Liver (tissue), 9 donors: ENCODE results near the gene DRC1. TPM values are rescaled to one million over a fixed set of nuclear protein-coding genes. Genes with fewer than 3 reads are reported as not detected.

Source experiments
- DNase-seq: peaks from one replicate; pipeline ENCODE4 v3.0.0-alpha.2; 2017; ENCODE audit warnings: low spot score
- H3K27ac ChIP-seq, 2 donors: one replicate each; pipeline ENCODE4 v1.7.0; 2013; ENCODE audit warnings: inconsistent platforms in 2 of 2, low read length in 2 of 2, control low read depth in 1 of 2, low read depth in 1 of 2, mild to moderate bottlenecking in 1 of 2
- H3K27me3 ChIP-seq, 4 donors: one replicate each; pipeline versions ENCODE4 v1.6.1 to v1.7.0; 2013; ENCODE audit warnings: low read length in 3 of 4, inconsistent platforms in 1 of 4, mild to moderate bottlenecking in 1 of 4, moderate library complexity in 1 of 4; ENCODE audit not compliant: control insufficient read depth in 4 of 4, insufficient read depth in 4 of 4
- H3K36me3 ChIP-seq, 4 donors: one replicate each; pipeline versions ENCODE4 v1.6.1 to v1.7.0; 2013; ENCODE audit warnings: low read length in 3 of 4, mild to moderate bottlenecking in 3 of 4, low read depth in 1 of 4, moderate library complexity in 1 of 4; ENCODE audit not compliant: control insufficient read depth in 4 of 4, insufficient read depth in 3 of 4
- H3K4me1 ChIP-seq, 4 donors: one replicate each; pipeline versions ENCODE4 v1.6.1 to v1.7.0; 2013; ENCODE audit warnings: low read length in 3 of 4, mild to moderate bottlenecking in 3 of 4, moderate library complexity in 1 of 4; ENCODE audit not compliant: control insufficient read depth in 4 of 4, insufficient read depth in 4 of 4
- H3K4me3 ChIP-seq, 3 donors: one replicate each; pipeline versions ENCODE4 v1.6.1 to v1.7.0; 2013; ENCODE audit warnings: low read length in 3 of 3, control low read depth in 1 of 3, low read depth in 1 of 3, mild to moderate bottlenecking in 1 of 3
- H3K9ac ChIP-seq, 2 donors: one replicate each; pipeline ENCODE4 v1.7.0; 2013; ENCODE audit warnings: low read length in 2 of 2, mild to moderate bottlenecking in 2 of 2, moderate library complexity in 2 of 2, control low read depth in 1 of 2, low read depth in 1 of 2
- H3K9me3 ChIP-seq, 4 donors: one replicate each; pipeline versions ENCODE4 v1.6.1 to v1.7.0; 2013; ENCODE audit warnings: low read length in 3 of 4; ENCODE audit not compliant: control insufficient read depth in 4 of 4
- EGR1 ChIP-seq, 2 donors: IDR thresholded peaks; 2 replicates each; pipeline ENCODE4 v1.6.1; 2016 to 2018; ENCODE audit warnings: antibody characterized with exemption in 2 of 2, low read depth in 2 of 2
- FOXA1 ChIP-seq: IDR thresholded peaks from 2 replicates; pipeline ENCODE4 v1.6.1; 2016; ENCODE audit warnings: antibody characterized with exemption
- FOXA2 ChIP-seq: IDR thresholded peaks from 2 replicates; pipeline ENCODE4 v1.6.1; 2016; ENCODE audit warnings: antibody characterized with exemption
- GABPA ChIP-seq, 2 donors: IDR thresholded peaks in 1 of 2; conservative IDR thresholded peaks in 1 of 2; 2 replicates each; pipeline ENCODE4 v1.6.1; 2016; ENCODE audit warnings: antibody characterized with exemption in 2 of 2, mild to moderate bottlenecking in 1 of 2, moderate library complexity in 1 of 2
- HNF4A ChIP-seq, 2 donors: conservative IDR thresholded peaks; 2 replicates each; pipeline ENCODE4 v1.6.1; 2016; ENCODE audit warnings: antibody characterized with exemption in 2 of 2, mild to moderate bottlenecking in 2 of 2
- HNF4G ChIP-seq: IDR thresholded peaks from 2 replicates; pipeline ENCODE4 v1.6.1; 2016; ENCODE audit warnings: antibody characterized with exemption
- JUND ChIP-seq, 2 donors: IDR thresholded peaks; 2 replicates each; pipeline ENCODE4 v1.6.1; 2016; ENCODE audit warnings: antibody characterized with exemption in 2 of 2
- MAX ChIP-seq: IDR thresholded peaks from 2 replicates; pipeline ENCODE4 v1.6.1; 2016; ENCODE audit warnings: antibody characterized with exemption
- NR2F2 ChIP-seq: IDR thresholded peaks from 2 replicates; pipeline ENCODE4 v1.6.1; 2016; ENCODE audit warnings: antibody characterized with exemption
- RAD21 ChIP-seq, 2 donors: IDR thresholded peaks; 2 replicates each; pipeline ENCODE4 v1.6.1; 2016; ENCODE audit warnings: antibody characterized with exemption in 2 of 2, mild to moderate bottlenecking in 2 of 2
- REST ChIP-seq: IDR thresholded peaks from 2 replicates; pipeline ENCODE4 v1.6.1; 2016; ENCODE audit warnings: antibody characterized with exemption, mild to moderate bottlenecking
- RXRA ChIP-seq, 2 donors: IDR thresholded peaks; 2 replicates each; pipeline ENCODE4 v1.6.1; 2017 to 2018; ENCODE audit warnings: antibody characterized with exemption in 2 of 2, mild to moderate bottlenecking in 1 of 2
- SP1 ChIP-seq: IDR thresholded peaks from 2 replicates; pipeline ENCODE4 v1.6.1; 2018; ENCODE audit warnings: antibody characterized with exemption, mild to moderate bottlenecking
- TAF1 ChIP-seq: conservative IDR thresholded peaks from 2 replicates; pipeline ENCODE4 v1.6.1; 2016; ENCODE audit warnings: antibody characterized with exemption, mild to moderate bottlenecking
- YY1 ChIP-seq: IDR thresholded peaks from 2 replicates; pipeline ENCODE4 v1.6.1; 2016; ENCODE audit warnings: antibody characterized with exemption, mild to moderate bottlenecking
- WGBS: extraction: QIAGEN DNeasy Blood & Tissue Kit; methylation state at CpG from one replicate; pipeline ENCODE4 v1.1.7; 2013; 5-methylcytosine and 5-hydroxymethylcytosine counted together
- polyA plus RNA-seq, 2 donors: library from polyadenylated mRNA; stranded (reverse) in 1 of 2; unstranded in 1 of 2; fragments of 200-250 nt in 1 of 2; fragments of >200 nt in 1 of 2; fragmentation: Nextera tagmentation in 1 of 2; extraction: Ambion mirVana in 1 of 2; gene quantifications; one replicate each; pipeline versions ENCODE4 v1.2.1 to v1.2.3, GENCODE V29; 2013 to 2015
- total RNA-seq, 2 donors: library from RNA; depleted of rRNA; stranded (reverse); fragments of >200 nt; gene quantifications; one replicate each; pipeline ENCODE4 v1.2.3, GENCODE V29; 2014
- TF ChIP-seq, protein P1 (sequence below): IDR thresholded peaks from 2 replicates; pipeline ENCODE4 v1.6.1; 2016; ENCODE audit warnings: antibody characterized with exemption
- TF ChIP-seq, protein P2 (sequence below): IDR thresholded peaks from 2 replicates; pipeline ENCODE4 v1.6.1; 2016; ENCODE audit warnings: antibody characterized with exemption
- TF ChIP-seq, protein P3 (sequence below): fragments of 150-350 bp; IDR thresholded peaks from 2 replicates; pipeline ENCODE4 v1.5.1; 2017; ENCODE audit warnings: improper control_type of control experiment, low read depth, low read length; ENCODE audit not compliant: missing input control
- donor health status: healthy.
- donor health status: healthy.
- donor health status: healthy.
- donor health status: healthy.
- donor health status: healthy.

DRC1 gene
- total and polyA plus RNA-seq, 4 donors: 0.28 TPM; not detected in 3

DNA sequence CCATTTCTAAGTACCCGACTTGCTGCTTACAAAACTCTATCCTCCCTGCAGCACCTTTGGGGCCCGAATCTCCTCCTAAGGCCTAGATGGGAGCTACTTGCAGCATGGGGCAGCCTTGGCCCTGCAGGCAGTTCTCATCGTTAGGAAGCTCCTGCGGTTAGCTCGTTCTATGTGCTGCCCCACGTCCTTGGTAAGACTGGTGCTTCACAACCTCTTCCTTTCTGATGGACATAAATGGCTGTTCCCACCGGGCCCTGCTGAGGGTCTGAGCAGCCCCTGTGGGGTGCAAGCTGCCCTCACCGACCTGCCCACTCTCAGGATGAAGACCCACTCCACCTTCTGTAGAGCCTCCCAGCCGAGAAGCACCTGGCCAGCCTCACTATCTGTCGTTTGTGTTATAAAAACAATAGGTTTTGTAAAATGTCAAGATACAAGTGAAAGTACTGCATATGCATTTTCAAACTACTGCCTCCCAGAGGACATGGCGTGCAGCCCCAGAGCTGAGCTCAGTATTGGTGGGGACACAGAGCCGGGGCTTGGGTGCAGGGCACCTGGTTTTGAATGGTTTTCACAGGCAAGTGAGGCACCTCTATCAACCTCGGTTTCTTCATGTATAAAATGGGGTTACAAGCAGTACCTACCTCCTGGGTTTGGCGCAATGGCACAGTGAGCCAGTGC is 56.8 kb downstream of the DRC1 start (continued):
- TF ChIP-seq, protein P1, sequence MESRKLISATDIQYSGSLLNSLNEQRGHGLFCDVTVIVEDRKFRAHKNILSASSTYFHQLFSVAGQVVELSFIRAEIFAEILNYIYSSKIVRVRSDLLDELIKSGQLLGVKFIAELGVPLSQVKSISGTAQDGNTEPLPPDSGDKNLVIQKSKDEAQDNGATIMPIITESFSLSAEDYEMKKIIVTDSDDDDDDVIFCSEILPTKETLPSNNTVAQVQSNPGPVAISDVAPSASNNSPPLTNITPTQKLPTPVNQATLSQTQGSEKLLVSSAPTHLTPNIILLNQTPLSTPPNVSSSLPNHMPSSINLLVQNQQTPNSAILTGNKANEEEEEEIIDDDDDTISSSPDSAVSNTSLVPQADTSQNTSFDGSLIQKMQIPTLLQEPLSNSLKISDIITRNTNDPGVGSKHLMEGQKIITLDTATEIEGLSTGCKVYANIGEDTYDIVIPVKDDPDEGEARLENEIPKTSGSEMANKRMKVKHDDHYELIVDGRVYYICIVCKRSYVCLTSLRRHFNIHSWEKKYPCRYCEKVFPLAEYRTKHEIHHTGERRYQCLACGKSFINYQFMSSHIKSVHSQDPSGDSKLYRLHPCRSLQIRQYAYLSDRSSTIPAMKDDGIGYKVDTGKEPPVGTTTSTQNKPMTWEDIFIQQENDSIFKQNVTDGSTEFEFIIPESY: no peak

- no peak for DNase-seq
- H3K9me3 ChIP-seq: no peaks in the 10 kb centered on the region
- no peak overlapping the region for H3K27ac ChIP-seq
- peaks cover 0 to 6% (median 0%) of the 10 kb centered on the region in 4 donors for H3K4me1 ChIP-seq
- H3K9ac ChIP-seq: no peak overlapping the region
- WGBS: 88% methylated on average over 15 of the region's 15 CpGs
- no peaks in the 10 kb centered on the region for H3K27me3 ChIP-seq
- TF ChIP-seq TAF1: no peak
- no peak for TF ChIP-seq RXRA (IDR thresholded peaks at IDR 0.05)
- TF ChIP-seq, protein P2, sequence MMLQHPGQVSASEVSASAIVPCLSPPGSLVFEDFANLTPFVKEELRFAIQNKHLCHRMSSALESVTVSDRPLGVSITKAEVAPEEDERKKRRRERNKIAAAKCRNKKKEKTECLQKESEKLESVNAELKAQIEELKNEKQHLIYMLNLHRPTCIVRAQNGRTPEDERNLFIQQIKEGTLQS: no peak
- TF ChIP-seq NR2F2: no peak
- TF ChIP-seq FOXA1: no peak
- TF ChIP-seq HNF4G: no peak
- TF ChIP-seq, protein P1: no peak
- no peak for TF ChIP-seq SP1
- TF ChIP-seq JUND (IDR thresholded peaks at IDR 0.05): no peak
- TF ChIP-seq GABPA (IDR thresholded peaks at IDR 0.05 in 1 of 2, conservative IDR thresholded peaks at IDR 0.05 in 1 of 2): no peak
- no peak for TF ChIP-seq MAX
- no peak for TF ChIP-seq RAD21 (IDR thresholded peaks at IDR 0.05)
- TF ChIP-seq REST: no peak
- no peak for TF ChIP-seq FOXA2
- TF ChIP-seq, protein P3, sequence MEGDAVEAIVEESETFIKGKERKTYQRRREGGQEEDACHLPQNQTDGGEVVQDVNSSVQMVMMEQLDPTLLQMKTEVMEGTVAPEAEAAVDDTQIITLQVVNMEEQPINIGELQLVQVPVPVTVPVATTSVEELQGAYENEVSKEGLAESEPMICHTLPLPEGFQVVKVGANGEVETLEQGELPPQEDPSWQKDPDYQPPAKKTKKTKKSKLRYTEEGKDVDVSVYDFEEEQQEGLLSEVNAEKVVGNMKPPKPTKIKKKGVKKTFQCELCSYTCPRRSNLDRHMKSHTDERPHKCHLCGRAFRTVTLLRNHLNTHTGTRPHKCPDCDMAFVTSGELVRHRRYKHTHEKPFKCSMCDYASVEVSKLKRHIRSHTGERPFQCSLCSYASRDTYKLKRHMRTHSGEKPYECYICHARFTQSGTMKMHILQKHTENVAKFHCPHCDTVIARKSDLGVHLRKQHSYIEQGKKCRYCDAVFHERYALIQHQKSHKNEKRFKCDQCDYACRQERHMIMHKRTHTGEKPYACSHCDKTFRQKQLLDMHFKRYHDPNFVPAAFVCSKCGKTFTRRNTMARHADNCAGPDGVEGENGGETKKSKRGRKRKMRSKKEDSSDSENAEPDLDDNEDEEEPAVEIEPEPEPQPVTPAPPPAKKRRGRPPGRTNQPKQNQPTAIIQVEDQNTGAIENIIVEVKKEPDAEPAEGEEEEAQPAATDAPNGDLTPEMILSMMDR: no peak
- TF ChIP-seq HNF4A (conservative IDR thresholded peaks at IDR 0.05): no peak
- no peak for TF ChIP-seq EGR1 (IDR thresholded peaks at IDR 0.05; ENCODE audit: low read depth in 2 of 2)
- no peak for TF ChIP-seq YY1
- no peaks in the 10 kb centered on the region for H3K36me3 ChIP-seq
- no peak overlapping the region for H3K4me3 ChIP-seq
These were observed 58.4 kb downstream of the DRC1 start for GRCh38 chr2:26459991-26460612.
